IMR-90 (cell line): ENCODE data around the gene OR4B1. TPM values are rescaled to one million over a fixed set of nuclear protein-coding genes. Genes with fewer than 3 reads are reported as not detected.

ENCODE experiments used
- ATAC-seq: fragments of 200-7000 bp; cut with Tn5 transposase; 2 replicates; pipeline ENCODE4 v1.9.1; 2020; ENCODE audit warnings: low read depth, mild to moderate bottlenecking, moderate library complexity
- BruUV-seq: library from RNA; stranded (reverse); fragments of 400-500 nt; replicated peaks from 2 replicates; lab custom pipeline; 2021; lab: Mats Ljungman, UMichigan
- CTCF ChIA-PET: fragments of 300-600 bp; formaldehyde crosslinking; extraction: SDS; loops from one replicate; lab custom pipeline; 2021; ENCODE audit warnings: antibody characterized with exemption; lab: Yijun Ruan, JAX
- POLR2A ChIA-PET: fragments of 300-600 bp; sonication (Branson Sonifier 250); formaldehyde crosslinking; loops from one replicate; lab custom pipeline; 2022; ENCODE audit warnings: antibody characterized with exemption; ENCODE audit not compliant: unreplicated experiment; lab: Charles Lee
- DNase-seq: peaks from one replicate; pipeline ENCODE4 v3.0.0; 2013
- H2AFZ ChIP-seq: replicated peaks from 2 replicates; pipeline ENCODE3; 2013; ENCODE audit warnings: low read length, mild to moderate bottlenecking; ENCODE audit not compliant: poor library complexity
- H2AK5ac ChIP-seq: 2 replicates; pipeline ENCODE4 v1.6.1; 2013; ENCODE audit warnings: low read depth, low read length, inconsistent platforms
- H2AK9ac ChIP-seq: replicated peaks from 2 replicates; pipeline ENCODE3; 2013; ENCODE audit warnings: mild to moderate bottlenecking, low read depth, low read length, moderate library complexity; ENCODE audit not compliant: poor library complexity
- H2BK120ac ChIP-seq: 2 replicates; pipeline ENCODE4 v1.6.1; 2013; ENCODE audit warnings: low read depth, low read length, inconsistent platforms
- H2BK15ac ChIP-seq: 3 replicates; pipeline ENCODE4 v1.6.1; 2013; ENCODE audit warnings: low read depth, low read length, inconsistent platforms
- H2BK20ac ChIP-seq: 2 replicates; pipeline ENCODE4 v1.6.1; 2013; ENCODE audit warnings: low read depth, mild to moderate bottlenecking, inconsistent platforms, low read length, moderate library complexity
- H2BK5ac ChIP-seq: 2 replicates; pipeline ENCODE4 v1.6.1; 2013; ENCODE audit warnings: mild to moderate bottlenecking, low read depth, low read length, inconsistent platforms; ENCODE audit not compliant: poor library complexity, severe bottlenecking
- H3K14ac ChIP-seq: replicated peaks from 2 replicates; pipeline ENCODE4 v1.6.1; 2013; ENCODE audit warnings: low read depth, low read length, inconsistent platforms
- H3K18ac ChIP-seq: 2 replicates; pipeline ENCODE4 v1.6.1; 2013; ENCODE audit warnings: low read depth, low read length, control low read depth
- H3K23ac ChIP-seq: 2 replicates; pipeline ENCODE4 v1.6.1; 2013; ENCODE audit warnings: low read depth, low read length, inconsistent platforms
- H3K27ac ChIP-seq: 2 replicates; pipeline ENCODE4 v1.5.1; 2013; ENCODE audit warnings: mild to moderate bottlenecking, control low read depth, low read length; ENCODE audit not compliant: insufficient read depth
- H3K27me3 ChIP-seq: 2 replicates; pipeline ENCODE4 v1.6.1; 2013; ENCODE audit warnings: low read length; ENCODE audit not compliant: control insufficient read depth, insufficient read depth
- H3K36me3 ChIP-seq: 2 replicates; pipeline ENCODE4 v1.6.1; 2013; ENCODE audit warnings: low read length, mixed read lengths; ENCODE audit not compliant: control insufficient read depth, insufficient read depth
- H3K4ac ChIP-seq: 2 replicates; pipeline ENCODE4 v1.6.1; 2013; ENCODE audit warnings: low read depth, low read length, inconsistent platforms
- H3K4me1 ChIP-seq: 2 replicates; pipeline ENCODE4 v1.6.1; 2013; ENCODE audit warnings: low read length, mixed read lengths; ENCODE audit not compliant: control insufficient read depth, insufficient read depth
- H3K4me2 ChIP-seq: 2 replicates; pipeline ENCODE4 v1.6.1; 2013; ENCODE audit warnings: low read depth, mild to moderate bottlenecking, control low read depth, low read length, moderate library complexity
- H3K4me3 ChIP-seq: 2 replicates; pipeline ENCODE4 v1.5.1; 2013; ENCODE audit warnings: low read depth, mild to moderate bottlenecking, control low read depth, low read length, moderate library complexity; ENCODE audit not compliant: insufficient read depth
- H3K56ac ChIP-seq: 2 replicates; pipeline ENCODE4 v1.6.1; 2013; ENCODE audit warnings: low read length, inconsistent platforms; ENCODE audit not compliant: insufficient read depth; ENCODE audit errors: extremely low read depth
- H3K79me1 ChIP-seq, 2 experiments: 2 replicates each; pipeline ENCODE4 v1.6.1; 2013; ENCODE audit warnings: low read length in 2 of 2, inconsistent platforms in 1 of 2, low read depth in 1 of 2
- H3K9ac ChIP-seq: 2 replicates; pipeline ENCODE4 v1.6.1; 2013; ENCODE audit warnings: low read depth, low read length, control low read depth
- H3K9me1 ChIP-seq: 2 replicates; pipeline ENCODE4 v1.6.1; 2013; ENCODE audit warnings: low read length, inconsistent platforms; ENCODE audit not compliant: insufficient read depth
- H3K9me3 ChIP-seq: 2 replicates; pipeline ENCODE4 v1.6.1; 2013; ENCODE audit warnings: low read length; ENCODE audit not compliant: control insufficient read depth, insufficient read depth
- H4K20me1 ChIP-seq: 2 replicates; pipeline ENCODE4 v1.6.1; 2013; ENCODE audit warnings: low read length, inconsistent platforms; ENCODE audit not compliant: insufficient read depth
- H4K5ac ChIP-seq: 2 replicates; pipeline ENCODE4 v1.6.1; 2013; ENCODE audit warnings: mild to moderate bottlenecking, low read depth, low read length, control low read depth
- H4K8ac ChIP-seq, 2 experiments: 2 replicates each; pipeline ENCODE4 v1.6.1; 2013; ENCODE audit warnings: low read depth in 2 of 2, low read length in 2 of 2, control low read depth in 1 of 2, inconsistent platforms in 1 of 2
- H4K91ac ChIP-seq: 2 replicates; pipeline ENCODE4 v1.6.1; 2013; ENCODE audit warnings: low read depth, low read length, inconsistent platforms; ENCODE audit not compliant: insufficient read depth
- BHLHE40 ChIP-seq: fragments of 150-350 bp; IDR thresholded peaks from 2 replicates; pipeline ENCODE4 v1.6.1; 2016; ENCODE audit warnings: mild to moderate bottlenecking, low read depth, low read length
- CEBPB ChIP-seq: IDR thresholded peaks from 2 replicates; pipeline ENCODE4 v1.6.1; 2012; ENCODE audit warnings: low read depth, low read length, improper control_type of control experiment
- FOS ChIP-seq: fragments of 150-350 bp; IDR thresholded peaks from 2 replicates; pipeline ENCODE4 v1.6.1; 2016; ENCODE audit warnings: low read depth, low read length
- MAFK ChIP-seq: IDR thresholded peaks from 2 replicates; pipeline ENCODE4 v1.6.1; 2012; ENCODE audit warnings: low read depth, low read length, improper control_type of control experiment
- MAZ ChIP-seq: IDR thresholded peaks from 2 replicates; pipeline ENCODE4 v1.6.1; 2012; ENCODE audit warnings: low read depth, mild to moderate bottlenecking, low read length, improper control_type of control experiment, moderate library complexity, borderline replicate concordance
- MXI1 ChIP-seq: IDR thresholded peaks from 2 replicates; pipeline ENCODE4 v1.6.1; 2012; ENCODE audit warnings: low read depth, mild to moderate bottlenecking, low read length, moderate library complexity, borderline replicate concordance
- NFE2L2 ChIP-seq: fragments of 150-350 bp; IDR thresholded peaks from 2 replicates; pipeline ENCODE4 v1.6.1; 2016; ENCODE audit warnings: low read depth, mild to moderate bottlenecking, low read length
- POLR2A ChIP-seq: IDR thresholded peaks from 2 replicates; pipeline ENCODE4 v1.6.1; 2012; ENCODE audit warnings: mild to moderate bottlenecking, low read depth, low read length
- RFX5 ChIP-seq: IDR thresholded peaks from 2 replicates; pipeline ENCODE4 v1.8.0; 2012; ENCODE audit warnings: low read depth, mild to moderate bottlenecking, low read length, moderate library complexity
- SMC3 ChIP-seq: fragments of 150-350 bp; IDR thresholded peaks from 2 replicates; pipeline ENCODE4 v1.6.1; 2016; ENCODE audit warnings: low read depth, mild to moderate bottlenecking, antibody characterized with exemption, low read length, moderate library complexity
- WGBS, 2 experiments: methylation state at CpG; one replicate each; pipeline versions ENCODE4 v1.1.5 to v1.1.7; 2013; ENCODE audit warnings: missing lambda C conversion rate in 2 of 2; ENCODE audit not compliant: insufficient read length in 1 of 2; ENCODE audit errors: extremely low coverage in 2 of 2; 5-methylcytosine and 5-hydroxymethylcytosine counted together
- dilution Hi-C: fragments of 300-500 bp; cut with HindIII; formaldehyde crosslinking; loops from one replicate; pipeline ENCODE4 v1.14.3; 2018; ENCODE audit warnings: low sequenced_read_pairs; ENCODE audit not compliant: unreplicated experiment
- in situ Hi-C: fragments of 300-500 bp; cut with MboI; formaldehyde crosslinking; loops from 3 replicates; pipeline ENCODE4 v1.14.3; 2019; ENCODE audit warnings: low sequenced_read_pairs, inconsistent platforms, mixed read lengths
- intact Hi-C: fragments of 100-400 bp; cut with micrococcal nuclease; formaldehyde crosslinking; loops from 2 replicates; pipeline ENCODE4 v1.10.0; 2022
- polyA plus RNA-seq, 3 experiments: library from polyadenylated mRNA; depleted of rRNA; stranded (reverse); fragments of >200 nt; gene quantifications; 2 replicates each; pipeline ENCODE4 v1.2.3, GENCODE V29; 2012; ENCODE audit warnings: low replicate concordance in 1 of 3
- total RNA-seq: library from RNA; depleted of rRNA; stranded (reverse); fragments of >200 nt; gene quantifications from 2 replicates; pipeline ENCODE4 v1.2.3, GENCODE V29; 2012

The OR4B1 gene
- total and polyA plus RNA-seq, 2 of the 4 experiments (the other 2 are of a cell fraction) = not detected

DNA sequence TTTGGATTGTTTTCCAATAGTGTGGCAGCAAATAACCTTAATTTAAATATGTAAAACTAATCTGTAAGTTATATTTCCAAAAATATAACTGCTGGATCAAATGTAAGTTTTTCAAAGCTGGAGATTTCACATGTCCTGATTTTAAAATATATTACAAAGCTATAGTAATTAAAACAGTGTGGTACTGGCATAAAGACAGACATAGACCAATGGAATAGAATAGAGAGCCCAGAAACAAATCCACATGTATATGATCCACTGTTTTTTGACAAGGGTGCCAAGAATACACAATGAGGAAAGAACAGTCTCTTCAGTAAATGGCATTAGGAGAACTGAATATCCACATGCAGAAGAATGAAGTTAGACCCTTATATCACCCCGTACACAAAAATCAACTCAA lies 32.3 kb downstream of the OR4B1 start:
- Histone ChIP-seq H4K91ac (no peak overlapping the region), H2BK20ac (no peak overlapping the region), H4K5ac (no peak overlapping the region), H3K36me3 (no peaks in the 10 kb centered on the region), H2AK5ac (no peak overlapping the region), H3K27me3 (no peaks in the 10 kb centered on the region), H3K4ac (no peak overlapping the region), H3K9me3 (0 out of 2 replicates have a peak, but pooled peaks cover 2% of the 10 kb centered on the region), H3K9me1 (no peaks in the 10 kb centered on the region), H3K56ac (no peak overlapping the region), H3K4me2 (no peak overlapping the region), H4K8ac (no peak overlapping the region), H2AFZ (no peak overlapping the region), H3K79me1 (no peaks in the 10 kb centered on the region), H4K20me1 (no peaks in the 10 kb centered on the region), H3K27ac (no peak overlapping the region), H2BK15ac (no peak overlapping the region), H2BK5ac (no peak overlapping the region), H2BK120ac (no peak overlapping the region), H3K18ac (no peak overlapping the region), H3K14ac (no peak overlapping the region), H3K4me3 (no peak overlapping the region), H2AK9ac (no peak overlapping the region), H3K23ac (no peak overlapping the region), H3K4me1 (no peaks in the 10 kb centered on the region), H3K9ac (no peak overlapping the region)
- ChIA-PET POLR2A (no interaction called here), CTCF (no interaction called here)
- DNase-seq (no peak), ATAC-seq (no peak)
- intact Hi-C loops (no loop called here), dilution Hi-C loops (no loop called here), in situ Hi-C loops (no loop called here)
- WGBS, 2 experiments = no CpG with 5 or more reads among the region's 1 CpG
- no peak for TF ChIP-seq RFX5
- TF ChIP-seq MXI1 = no peak
- no peak for TF ChIP-seq CEBPB
- no peak for TF ChIP-seq FOS
- TF ChIP-seq MAFK = no peak
- TF ChIP-seq NFE2L2 = no peak
- no peak for TF ChIP-seq POLR2A
- TF ChIP-seq SMC3 = no peak
- no peak for TF ChIP-seq BHLHE40
- no peak for TF ChIP-seq MAZ
- no TSS peak for BruUV-seq
